HG03097 (cell line): ENCODE results near the gene PCDH12.

Source experiments
- ATAC-seq: cut with Tn5 transposase; IDR thresholded peaks from one replicate; pipeline ENCODE4 v1.9.1; 2021; ENCODE audit not compliant: unreplicated experiment, low FRiP score

PCDH12 gene

GRCh38 chr5:141913560-141914198 lies 44.3 kb downstream of the PCDH12 start:
- ATAC-seq: no peak

- no peak for ATAC-seq
These were observed 47.7 kb downstream of the PCDH12 start for GRCh38 chr5:141910271-141910673.

- ATAC-seq: no peak
These were observed 48.8 kb downstream of the PCDH12 start for GRCh38 chr5:141909212-141909611.

- no peak for ATAC-seq
These were observed 49.2 kb downstream of the PCDH12 start for GRCh38 chr5:141908796-141909195.

- ATAC-seq: no peak
These were observed 51.0 kb downstream of the PCDH12 start for GRCh38 chr5:141906972-141907371.

- ATAC-seq: no peak
These were observed 51.5 kb downstream of the PCDH12 start for GRCh38 chr5:141906517-141906916.

- no peak for ATAC-seq
These were observed 53.5 kb downstream of the PCDH12 start for GRCh38 chr5:141904551-141904950.

- no peak for ATAC-seq
These were observed 54.7 kb downstream of the PCDH12 start for GRCh38 chr5:141903261-141903660.

- no peak for ATAC-seq
These were observed 55.8 kb downstream of the PCDH12 start for GRCh38 chr5:141902015-141902814.

- no peak for ATAC-seq
These were observed 59.5 kb downstream of the PCDH12 start for GRCh38 chr5:141898448-141899049.

GRCh38 chr5:141897425-141897824 lies 60.6 kb downstream of the PCDH12 start:
- ATAC-seq: no peak
